ENCODE measurements around the gene DHX34.
"Not testable (repeated sequence)": the region's sequence is repeated elsewhere in the genome, so short reads cannot be mapped to it uniquely, and the experiment has no call there.

DHX34 gene

DNA sequence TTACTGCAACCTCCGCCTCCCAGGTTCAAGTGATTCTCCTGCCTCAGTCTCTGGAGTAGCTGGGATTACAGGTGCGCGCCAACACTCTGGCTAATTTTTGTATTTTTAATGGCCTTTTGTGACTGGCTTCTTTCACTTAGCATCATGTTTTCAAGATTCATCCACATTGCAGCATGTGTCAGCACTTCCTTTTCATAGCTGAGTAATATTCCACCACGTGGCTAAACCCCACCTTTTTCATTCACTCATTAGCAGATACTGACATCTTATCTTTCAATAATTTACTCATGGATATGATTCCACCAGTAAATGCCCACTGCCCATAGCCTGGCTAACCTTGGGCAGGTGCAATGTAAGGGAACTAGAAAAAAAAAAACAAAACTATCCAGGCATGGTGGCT is 32.6 kb upstream of the DHX34 start:
- Mint-ChIP-seq H3K4me1 (ENCODE audit: low read depth) (peaks cover 3% of the 10 kb centered on the region), H3K27me3 (peaks cover 4% of the 10 kb centered on the region), H3K4me3 (no peak overlapping the region)

DNA sequence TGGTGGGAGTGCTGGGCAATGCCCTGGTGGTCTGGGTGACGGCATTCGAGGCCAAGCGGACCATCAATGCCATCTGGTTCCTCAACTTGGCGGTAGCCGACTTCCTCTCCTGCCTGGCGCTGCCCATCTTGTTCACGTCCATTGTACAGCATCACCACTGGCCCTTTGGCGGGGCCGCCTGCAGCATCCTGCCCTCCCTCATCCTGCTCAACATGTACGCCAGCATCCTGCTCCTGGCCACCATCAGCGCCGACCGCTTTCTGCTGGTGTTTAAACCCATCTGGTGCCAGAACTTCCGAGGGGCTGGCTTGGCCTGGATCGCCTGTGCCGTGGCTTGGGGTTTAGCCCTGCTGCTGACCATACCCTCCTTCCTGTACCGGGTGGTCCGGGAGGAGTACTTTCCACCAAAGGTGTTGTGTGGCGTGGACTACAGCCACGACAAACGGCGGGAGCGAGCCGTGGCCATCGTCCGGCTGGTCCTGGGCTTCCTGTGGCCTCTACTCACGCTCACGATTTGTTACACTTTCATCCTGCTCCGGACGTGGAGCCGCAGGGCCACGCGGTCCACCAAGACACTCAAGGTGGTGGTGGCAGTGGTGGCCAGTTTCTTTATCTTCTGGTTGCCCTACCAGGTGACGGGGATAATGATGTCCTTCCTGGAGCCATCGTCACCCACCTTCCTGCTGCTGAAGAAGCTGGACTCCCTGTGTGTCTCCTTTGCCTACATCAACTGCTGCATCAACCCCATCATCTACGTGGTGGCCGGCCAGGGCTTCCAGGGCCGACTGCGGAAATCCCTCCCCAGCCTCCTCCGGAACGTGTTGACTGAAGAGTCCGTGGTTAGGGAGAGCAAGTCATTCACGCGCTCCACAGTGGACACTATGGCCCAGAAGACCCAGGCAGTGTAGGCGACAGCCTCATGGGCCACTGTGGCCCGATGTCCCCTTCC is 28.9 kb upstream of the DHX34 start:
- Mint-ChIP-seq H3K27ac (no peak overlapping the region), H3K4me3 (no peak overlapping the region), H3K4me1 (ENCODE audit: low read depth) (peaks cover 2% of the 10 kb centered on the region), H3K9me3 (ENCODE audit: low read depth) (no peaks in the 10 kb centered on the region), H3K36me3 (peaks cover 2% of the 10 kb centered on the region), H3K27me3 (peaks cover 7% of the 10 kb centered on the region)

More for the DNA sequence above, 32.6 kb upstream of the DHX34 start:
- Mint-ChIP-seq H3K9me3 (ENCODE audit: low read depth) (no peaks in the 10 kb centered on the region), H3K36me3 (no peaks in the 10 kb centered on the region), H3K27ac (no peak overlapping the region)

DNA sequence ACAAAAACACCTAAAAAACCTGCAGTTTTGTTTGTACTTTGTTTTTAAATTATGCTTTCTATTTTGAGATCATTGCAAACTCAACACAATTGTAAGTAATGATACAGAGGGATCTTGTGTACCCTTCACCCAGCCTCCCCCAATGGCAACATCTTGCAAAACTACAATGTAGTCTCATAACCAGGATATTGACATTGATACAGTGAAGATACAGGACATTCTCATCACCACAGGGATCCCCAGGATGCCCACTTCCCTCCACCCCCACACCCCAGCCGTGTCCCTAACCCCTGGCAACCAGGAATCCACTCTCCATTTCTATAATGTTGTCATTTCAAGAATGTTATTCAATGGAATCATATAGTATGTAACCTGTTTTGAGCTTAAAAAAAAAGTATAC is 27.5 kb upstream of the DHX34 start:
- Mint-ChIP-seq H3K36me3 (peaks cover 2% of the 10 kb centered on the region), H3K4me1 (ENCODE audit: low read depth) (no peaks in the 10 kb centered on the region), H3K9me3 (ENCODE audit: low read depth) (no peaks in the 10 kb centered on the region), H3K27me3 (peaks cover 5% of the 10 kb centered on the region), H3K27ac (no peak overlapping the region), H3K4me3 (no peak overlapping the region)

DNA sequence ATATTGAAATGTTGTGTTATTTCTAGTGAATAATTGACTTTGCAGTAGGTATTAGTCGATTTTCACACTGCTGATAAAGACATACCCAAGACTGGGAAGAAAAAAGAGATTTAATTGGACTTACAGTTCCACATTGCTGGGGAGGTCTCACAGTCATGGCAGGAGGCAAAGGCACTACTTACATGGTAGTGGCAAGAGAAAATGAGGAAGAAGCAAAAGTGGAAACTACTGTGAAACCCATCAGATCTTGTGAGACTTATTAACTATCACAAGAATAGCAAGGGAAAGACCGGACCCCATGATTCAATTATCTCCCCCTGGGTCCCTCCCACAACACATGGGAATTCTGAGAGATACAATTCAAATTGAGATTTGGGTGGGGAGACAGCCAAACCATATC is 27.1 kb upstream of the DHX34 start:
- Mint-ChIP-seq H3K27ac (no peak overlapping the region), H3K9me3 (ENCODE audit: low read depth) (no peaks in the 10 kb centered on the region), H3K4me1 (ENCODE audit: low read depth) (no peaks in the 10 kb centered on the region)

DNA sequence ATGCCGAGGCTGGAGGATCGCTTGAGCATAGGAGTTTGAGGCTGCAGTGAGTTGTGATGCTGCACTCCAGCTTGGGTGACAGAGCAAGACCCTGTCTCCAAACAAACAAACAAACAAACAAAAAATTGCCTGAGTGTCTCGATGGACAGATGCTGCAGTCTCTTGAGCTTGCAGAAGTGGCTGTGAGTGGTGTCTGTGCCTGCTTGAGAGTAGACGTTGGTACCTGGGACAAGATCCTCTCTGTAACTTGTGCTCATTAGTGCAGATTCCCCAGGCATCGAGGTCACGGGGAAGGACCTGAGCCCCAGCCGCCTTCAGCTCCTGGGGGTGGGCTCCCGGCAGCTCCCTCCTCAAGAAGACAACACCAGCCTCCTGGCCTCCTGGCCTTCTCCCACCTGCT is 25.7 kb upstream of the DHX34 start:
- H3K4me1 Mint-ChIP-seq (ENCODE audit: low read depth): no peaks in the 10 kb centered on the region
- H3K36me3 Mint-ChIP-seq: peaks cover 2% of the 10 kb centered on the region
- H3K27ac Mint-ChIP-seq: no peak overlapping the region
- H3K4me3 Mint-ChIP-seq: no peak overlapping the region
- no peaks in the 10 kb centered on the region for H3K9me3 Mint-ChIP-seq (ENCODE audit: low read depth)
- H3K27me3 Mint-ChIP-seq: peaks cover 3% of the 10 kb centered on the region

More for the DNA sequence above, 27.1 kb upstream of the DHX34 start:
- Mint-ChIP-seq H3K36me3 (peaks cover 2% of the 10 kb centered on the region), H3K27me3 (peaks cover 5% of the 10 kb centered on the region), H3K4me3 (no peak overlapping the region)

DNA sequence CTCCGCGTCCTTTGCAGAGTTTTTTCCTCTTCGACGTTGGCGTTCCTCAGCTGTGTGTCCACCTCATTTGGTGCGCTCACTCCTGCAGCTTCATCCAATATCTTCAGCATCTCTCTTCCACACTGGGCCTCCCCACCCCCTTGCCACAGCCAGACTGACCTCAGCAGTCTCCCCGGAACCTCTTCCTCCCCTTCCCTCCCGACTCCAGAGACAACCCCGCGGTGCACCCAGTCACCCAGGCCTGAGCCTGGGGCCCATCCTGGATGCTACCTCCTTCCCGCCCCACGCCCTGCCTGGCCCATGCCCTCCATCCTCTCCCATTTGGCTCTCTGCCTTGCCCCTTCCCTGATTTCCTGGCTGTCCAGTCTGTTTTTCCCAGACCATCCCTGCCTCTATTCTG is 25.2 kb upstream of the DHX34 start:
- no peaks in the 10 kb centered on the region for H3K4me1 Mint-ChIP-seq (ENCODE audit: low read depth)
- H3K9me3 Mint-ChIP-seq (ENCODE audit: low read depth): no peaks in the 10 kb centered on the region
- peaks cover 3% of the 10 kb centered on the region for H3K27me3 Mint-ChIP-seq
- peaks cover 2% of the 10 kb centered on the region for H3K36me3 Mint-ChIP-seq
- no peak overlapping the region for H3K4me3 Mint-ChIP-seq
- no peak overlapping the region for H3K27ac Mint-ChIP-seq

DNA sequence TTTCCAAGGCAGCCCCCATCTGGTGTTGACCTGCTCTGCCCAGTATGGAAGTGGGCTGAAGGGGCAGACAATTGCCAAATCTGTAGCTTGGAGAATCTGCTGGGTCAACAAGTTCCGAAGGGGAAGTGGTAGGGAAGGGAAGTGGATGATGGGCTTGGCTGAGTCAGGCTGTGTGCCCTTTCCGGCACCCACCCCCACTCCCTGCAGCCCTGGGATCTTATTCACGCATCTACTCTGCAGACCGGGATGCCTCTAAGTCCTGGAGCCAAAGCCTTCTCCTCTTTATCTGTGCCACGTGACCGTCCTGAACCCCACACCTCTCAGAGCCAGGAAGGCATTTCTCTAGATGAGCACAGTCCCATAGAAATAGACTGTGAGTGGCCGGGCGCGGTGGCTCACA is 24.6 kb upstream of the DHX34 start:
- no peaks in the 10 kb centered on the region for H3K4me1 Mint-ChIP-seq (ENCODE audit: low read depth)
- H3K27me3 Mint-ChIP-seq: peaks cover 3% of the 10 kb centered on the region
- H3K27ac Mint-ChIP-seq: no peak overlapping the region
- peaks cover 2% of the 10 kb centered on the region for H3K36me3 Mint-ChIP-seq
- no peaks in the 10 kb centered on the region for H3K9me3 Mint-ChIP-seq (ENCODE audit: low read depth)
- no peak overlapping the region for H3K4me3 Mint-ChIP-seq

DNA sequence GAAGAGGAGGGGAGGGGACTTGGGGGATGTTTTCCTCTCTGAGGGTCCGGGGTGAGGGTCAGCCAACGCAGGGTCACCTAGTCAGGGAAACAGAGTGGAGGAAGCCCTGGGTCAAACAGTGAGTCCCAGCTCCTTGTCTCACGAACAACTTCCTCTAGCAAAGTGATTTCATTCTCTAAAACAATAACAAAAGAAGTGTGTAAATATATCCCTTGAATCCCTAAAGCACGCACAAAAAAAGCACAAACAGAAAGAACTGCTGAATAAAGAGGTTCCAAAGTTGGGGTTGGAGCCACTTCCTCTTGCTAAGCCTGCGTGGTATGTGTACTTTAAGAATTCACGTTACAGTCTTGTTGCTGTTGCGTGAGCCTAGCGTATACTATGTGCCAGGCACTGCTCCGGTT is 18.6 kb upstream of the DHX34 start:
- no peaks in the 10 kb centered on the region for H3K27me3 Mint-ChIP-seq
- no peak overlapping the region for H3K27ac Mint-ChIP-seq
- H3K4me3 Mint-ChIP-seq: no peak overlapping the region
- no peaks in the 10 kb centered on the region for H3K4me1 Mint-ChIP-seq (ENCODE audit: low read depth)
- H3K36me3 Mint-ChIP-seq: no peaks in the 10 kb centered on the region
- no peaks in the 10 kb centered on the region for H3K9me3 Mint-ChIP-seq (ENCODE audit: low read depth)

DNA sequence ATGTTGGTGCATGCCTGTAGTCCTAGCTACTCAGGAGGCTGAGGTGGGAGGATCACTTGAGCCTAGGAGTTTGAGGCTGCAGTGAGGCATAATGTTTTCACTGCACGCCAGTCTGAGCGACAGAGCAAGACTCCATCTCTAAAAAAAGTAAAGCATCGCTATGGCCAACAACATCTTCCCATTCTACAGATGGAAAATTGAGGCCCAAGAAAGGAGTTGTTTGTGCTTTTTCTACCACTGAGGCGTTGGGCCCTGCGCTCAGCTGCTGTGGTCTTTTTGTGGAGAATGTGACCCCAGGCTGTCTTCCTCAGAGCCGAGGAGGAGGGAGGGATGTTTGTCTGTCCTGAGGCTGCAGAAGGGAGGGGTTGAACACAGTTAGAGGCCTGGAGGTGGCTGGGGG is 17.6 kb upstream of the DHX34 start:
- no peaks in the 10 kb centered on the region for H3K36me3 Mint-ChIP-seq
- H3K4me1 Mint-ChIP-seq (ENCODE audit: low read depth): peaks cover 2% of the 10 kb centered on the region
- no peaks in the 10 kb centered on the region for H3K9me3 Mint-ChIP-seq (ENCODE audit: low read depth)
- no peak overlapping the region for H3K4me3 Mint-ChIP-seq
- H3K27me3 Mint-ChIP-seq: no peaks in the 10 kb centered on the region
- H3K27ac Mint-ChIP-seq: no peak overlapping the region

DNA sequence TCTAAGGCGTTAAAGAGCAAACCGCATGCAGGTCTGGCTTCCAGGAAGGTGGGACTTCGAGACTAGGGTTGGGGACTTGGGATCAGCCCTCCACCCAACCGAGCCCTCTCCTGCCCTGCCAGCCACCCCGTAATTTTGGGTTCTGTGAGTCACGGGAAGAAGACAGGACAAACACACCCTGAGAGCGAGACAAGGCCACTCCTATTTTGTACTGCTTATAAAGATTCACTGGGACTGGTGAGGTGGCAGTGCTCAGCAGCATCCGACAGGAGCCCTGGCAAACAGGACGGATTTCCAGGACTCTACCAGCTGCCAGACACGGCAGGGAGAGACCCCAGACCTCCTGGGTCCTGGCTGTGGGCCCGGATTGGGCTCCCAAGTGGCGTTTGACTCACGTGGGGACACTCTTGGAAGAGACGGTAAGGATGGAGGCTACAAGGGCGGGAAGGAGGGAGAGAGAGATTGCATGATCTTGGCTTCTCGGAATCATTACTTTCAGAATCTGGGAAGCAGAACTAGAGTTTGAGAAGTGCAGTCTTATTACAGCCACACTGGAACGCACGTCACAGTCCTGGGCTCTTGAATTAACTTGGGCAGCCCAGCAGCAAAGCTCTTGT is 17.1 kb upstream of the DHX34 start, which contains the start of gene C5AR2:
C5AR2 (plus strand) TSS at position 245 of the 617 bp plus-strand sequence. CDS start 8,625 bp downstream, outside the sequence.
- Mint-ChIP-seq H3K27ac (no peak within 1 kb of the TSS), H3K4me3 (no peak within 1 kb of the TSS), H3K4me1 (ENCODE audit: low read depth) (peaks cover 5% of the 10 kb centered on the region)

DNA sequence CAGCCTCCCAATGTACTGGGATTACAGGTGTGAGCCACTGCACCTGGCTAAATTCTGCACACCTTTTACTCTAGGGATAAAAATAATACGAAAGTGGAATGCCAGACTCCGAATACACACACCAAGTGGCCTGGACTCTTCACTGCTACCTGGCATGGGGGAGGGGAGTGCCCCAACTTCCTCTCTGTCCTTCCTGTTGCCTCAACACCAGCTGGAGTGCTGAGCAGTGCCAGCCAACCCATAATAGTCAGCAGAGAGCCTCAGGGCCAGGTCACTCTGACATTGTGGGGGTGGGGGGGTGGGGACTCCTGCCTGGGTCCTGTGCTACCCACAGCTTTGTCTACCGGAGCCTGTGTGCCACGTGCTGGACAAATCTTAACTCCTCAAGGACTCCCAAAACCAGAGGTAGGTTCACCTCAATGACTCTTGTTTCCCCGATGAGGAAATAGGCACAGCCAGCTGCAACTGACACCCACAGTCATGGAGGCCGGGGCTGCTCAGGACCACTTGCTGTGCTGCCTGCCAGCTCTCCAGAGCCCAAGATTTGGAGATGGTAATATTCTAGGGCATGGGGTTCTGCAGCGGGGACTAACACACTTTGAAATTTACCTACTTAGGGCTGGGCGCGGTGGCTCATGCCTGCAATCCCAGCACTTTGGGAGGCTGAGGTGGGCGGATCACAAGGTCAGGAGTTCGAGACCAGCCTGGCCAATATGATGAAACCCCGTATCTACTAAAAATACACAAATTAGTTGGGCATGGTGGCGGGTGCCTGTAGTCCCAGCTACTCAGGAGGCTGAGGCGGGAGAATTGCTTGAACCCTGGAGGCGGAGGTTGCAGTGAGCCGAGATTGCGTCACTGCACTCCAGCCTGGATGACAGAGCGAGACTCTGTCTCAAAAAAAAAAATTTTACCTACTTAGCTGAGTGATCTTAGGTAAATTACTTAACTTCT is 12.1 kb upstream of the DHX34 start:
- not testable (repeated sequence) for H3K27me3 Mint-ChIP-seq; H3K9me3 Mint-ChIP-seq (ENCODE audit: low read depth); H3K27ac Mint-ChIP-seq; H3K36me3 Mint-ChIP-seq; H3K4me3 Mint-ChIP-seq; H3K4me1 Mint-ChIP-seq (ENCODE audit: low read depth)

More for the DNA sequence above, 17.1 kb upstream of the DHX34 start, which contains the start of gene C5AR2:
- H3K36me3 Mint-ChIP-seq: no peaks in the 10 kb centered on the region
- H3K9me3 Mint-ChIP-seq (ENCODE audit: low read depth): no peaks in the 10 kb centered on the region
- H3K27me3 Mint-ChIP-seq: no peaks in the 10 kb centered on the region

DNA sequence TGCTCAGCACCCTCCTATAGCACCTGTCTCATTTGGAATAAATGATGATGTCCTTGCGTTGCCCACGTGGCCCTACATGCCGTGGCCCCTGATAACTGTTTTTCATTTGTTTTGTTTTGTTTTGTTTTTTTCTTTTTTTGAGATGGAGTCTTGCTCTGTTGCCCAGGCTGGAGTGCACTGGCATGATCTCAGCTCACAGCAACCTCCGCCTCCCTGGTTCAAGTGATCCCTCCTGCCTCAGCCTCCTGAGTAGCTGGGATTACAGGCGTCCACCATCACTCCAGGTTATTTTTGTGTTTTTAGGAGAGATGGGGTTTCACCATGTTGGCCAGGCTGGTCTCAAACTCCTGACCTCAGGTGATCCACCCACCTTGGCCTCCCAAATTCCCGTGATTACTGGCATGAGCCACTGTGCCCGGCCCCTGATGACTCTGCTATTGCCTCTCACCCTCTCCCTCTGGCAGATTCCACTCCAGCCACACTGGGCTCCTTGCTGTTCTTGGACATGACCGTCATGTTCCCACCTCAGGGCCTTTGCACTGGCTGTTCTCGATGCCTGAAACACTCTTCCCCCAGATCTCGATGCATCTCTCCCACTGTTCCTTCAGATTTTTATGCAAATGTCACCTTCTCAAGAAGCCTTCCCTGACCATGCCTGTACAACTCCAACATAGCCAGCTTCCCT is 9.8 kb upstream of the DHX34 start:
- H3K9me3 Mint-ChIP-seq (ENCODE audit: low read depth): no peaks in the 10 kb centered on the region
- no peaks in the 10 kb centered on the region for H3K27me3 Mint-ChIP-seq
- no peak overlapping the region for H3K27ac Mint-ChIP-seq
- peaks cover 5% of the 10 kb centered on the region for H3K4me1 Mint-ChIP-seq (ENCODE audit: low read depth)
- no peaks in the 10 kb centered on the region for H3K36me3 Mint-ChIP-seq
- no peak overlapping the region for H3K4me3 Mint-ChIP-seq

DNA sequence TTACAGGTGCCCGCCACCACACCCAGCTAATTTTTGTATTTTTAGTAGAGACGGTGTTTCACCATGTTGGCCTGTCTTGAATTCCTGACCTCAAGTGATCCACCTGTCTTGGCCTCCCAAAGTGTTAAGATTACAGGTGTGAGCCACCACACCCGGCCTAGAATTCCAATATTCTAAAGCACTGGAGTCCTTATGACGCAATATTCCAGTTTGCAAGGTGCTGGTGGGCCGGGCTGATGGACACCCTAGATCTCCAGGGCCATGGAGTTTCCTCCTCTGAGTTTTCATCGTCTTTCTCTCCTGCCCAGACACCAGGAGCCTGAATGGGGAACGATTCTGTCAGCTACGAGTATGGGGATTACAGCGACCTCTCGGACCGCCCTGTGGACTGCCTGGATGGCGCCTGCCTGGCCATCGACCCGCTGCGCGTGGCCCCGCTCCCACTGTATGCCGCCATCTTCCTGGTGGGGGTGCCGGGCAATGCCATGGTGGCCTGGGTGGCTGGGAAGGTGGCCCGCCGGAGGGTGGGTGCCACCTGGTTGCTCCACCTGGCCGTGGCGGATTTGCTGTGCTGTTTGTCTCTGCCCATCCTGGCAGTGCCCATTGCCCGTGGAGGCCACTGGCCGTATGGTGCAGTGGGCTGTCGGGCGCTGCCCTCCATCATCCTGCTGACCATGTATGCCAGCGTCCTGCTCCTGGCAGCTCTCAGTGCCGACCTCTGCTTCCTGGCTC is 8.5 kb upstream of the DHX34 start:
- Mint-ChIP-seq H3K36me3 (no peaks in the 10 kb centered on the region), H3K4me1 (ENCODE audit: low read depth) (peaks cover 5% of the 10 kb centered on the region), H3K27me3 (no peaks in the 10 kb centered on the region), H3K4me3 (no peak overlapping the region), H3K27ac (no peak overlapping the region), H3K9me3 (ENCODE audit: low read depth) (no peaks in the 10 kb centered on the region)

DNA sequence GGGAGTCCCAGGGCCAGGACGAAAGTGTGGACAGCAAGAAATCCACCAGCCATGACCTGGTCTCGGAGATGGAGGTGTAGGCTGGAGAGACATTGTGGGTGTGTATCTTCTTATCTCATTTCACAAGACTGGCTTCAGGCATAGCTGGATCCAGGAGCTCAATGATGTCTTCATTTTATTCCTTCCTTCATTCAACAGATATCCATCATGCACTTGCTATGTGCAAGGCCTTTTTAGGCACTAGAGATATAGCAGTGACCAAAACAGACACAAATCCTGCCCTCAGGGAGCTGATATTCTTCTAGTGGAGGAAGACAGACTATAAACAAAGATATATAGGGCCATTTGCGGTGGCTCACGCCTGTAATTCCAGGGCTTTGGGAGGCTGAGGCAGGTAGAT is 7.4 kb upstream of the DHX34 start:
- Mint-ChIP-seq H3K27ac (no peak overlapping the region), H3K36me3 (no peaks in the 10 kb centered on the region), H3K4me3 (no peak overlapping the region), H3K27me3 (no peaks in the 10 kb centered on the region), H3K9me3 (ENCODE audit: low read depth) (no peaks in the 10 kb centered on the region), H3K4me1 (ENCODE audit: low read depth) (peaks cover under 1% of the 10 kb centered on the region)
